T-helper 17 cell (primary cell): ENCODE measurements around the gene PLXNC1. TPM values are rescaled to one million over a fixed set of nuclear protein-coding genes. Genes with fewer than 3 reads are reported as not detected.

Source experiments
- ATAC-seq: fragments of 150-1000 bp; cut with Tn5 transposase; 2 replicates; pipeline ENCODE4 v1.10.0; 2021; ENCODE audit warnings: mild to moderate bottlenecking, moderate library complexity
- DNase-seq, 3 donors: peaks; one replicate each; pipeline versions ENCODE4 v3.0.0 to v3.0.0-alpha.2; 2020 to 2021
- H3K9me3 ChIP-seq: one replicate; pipeline ENCODE4 v1.7.0; 2013; ENCODE audit warnings: low read length, mild to moderate bottlenecking; ENCODE audit not compliant: control insufficient read depth, poor library complexity, severe bottlenecking
- H3K27ac Mint-ChIP-seq: one replicate; pipeline ENCODE4 v1.8.0; 2022; ENCODE audit warnings: mild to moderate bottlenecking, moderate library complexity, mixed read lengths
- H3K27me3 Mint-ChIP-seq: one replicate; pipeline ENCODE4 v1.8.0; 2022; ENCODE audit warnings: mixed read lengths
- H3K36me3 Mint-ChIP-seq: one replicate; pipeline ENCODE4 v1.8.0; 2022; ENCODE audit warnings: low read depth, mixed read lengths
- H3K4me1 Mint-ChIP-seq: one replicate; pipeline ENCODE4 v1.8.0; 2022; ENCODE audit warnings: mild to moderate bottlenecking, mixed read lengths
- H3K4me3 Mint-ChIP-seq: one replicate; pipeline ENCODE4 v1.8.0; 2022; ENCODE audit warnings: mild to moderate bottlenecking, moderate library complexity, mixed read lengths
- total RNA-seq, 4 donors: library from RNA in 2 of 4; stranded (reverse) in 2 of 4; gene quantifications; one replicate each; pipeline ENCODE4 v1.2.3 and lab custom pipeline; 2022 to 2026

Gene PLXNC1
- total RNA-seq, 2 donors from 2014 or later: 26.5 to 30.6 TPM

GRCh38 chr12:94170690-94171594 is 22.6 kb downstream of the PLXNC1 start:
- Mint-ChIP-seq H3K27ac (peak overlapping the region; percentile 86), H3K36me3 (peaks cover 5% of the 10 kb centered on the region), H3K27me3 (no peaks in the 10 kb centered on the region), H3K4me1 (peaks cover 52% of the 10 kb centered on the region), H3K4me3 (no peak overlapping the region)
- ATAC-seq: no peak
- DNase-seq: no peak
- H3K9me3 ChIP-seq: no peaks in the 10 kb centered on the region

- Mint-ChIP-seq H3K4me1 (peaks cover 56% of the 10 kb centered on the region), H3K27ac (peak overlapping the region; percentile 29), H3K27me3 (no peaks in the 10 kb centered on the region), H3K36me3 (peaks cover 5% of the 10 kb centered on the region), H3K4me3 (no peak overlapping the region)
- no peaks in the 10 kb centered on the region for H3K9me3 ChIP-seq
- ATAC-seq: no peak
- DNase-seq: no peak
Measured at GRCh38 chr12:94171595-94171930, 23.2 kb downstream of the PLXNC1 start.

- Mint-ChIP-seq H3K36me3 (peaks cover 5% of the 10 kb centered on the region), H3K27ac (peak overlapping the region; percentile 29), H3K4me1 (peaks cover 56% of the 10 kb centered on the region), H3K4me3 (no peak overlapping the region), H3K27me3 (no peaks in the 10 kb centered on the region)
- no peaks in the 10 kb centered on the region for H3K9me3 ChIP-seq
- ATAC-seq (peak; percentile 65), DNase-seq (no peak)
Measured at GRCh38 chr12:94172031-94172430, 23.7 kb downstream of the PLXNC1 start.

- no peak overlapping the region for H3K27ac Mint-ChIP-seq
- peak overlapping the region; percentile 12 for H3K4me3 Mint-ChIP-seq
- no peaks in the 10 kb centered on the region for H3K9me3 ChIP-seq
- no peaks in the 10 kb centered on the region for H3K27me3 Mint-ChIP-seq
- DNase-seq (no peak), ATAC-seq (peak; percentile 37)
- H3K36me3 Mint-ChIP-seq: peaks cover 9% of the 10 kb centered on the region
- peaks cover 53% of the 10 kb centered on the region for H3K4me1 Mint-ChIP-seq
Measured at GRCh38 chr12:94172973-94173372, 24.6 kb downstream of the PLXNC1 start.

- peaks cover 46% of the 10 kb centered on the region for H3K4me1 Mint-ChIP-seq
- no peak for ATAC-seq
- H3K27ac Mint-ChIP-seq: no peak overlapping the region
- H3K36me3 Mint-ChIP-seq: peaks cover 9% of the 10 kb centered on the region
- H3K4me3 Mint-ChIP-seq: peak overlapping the region; percentile 45
- no peaks in the 10 kb centered on the region for H3K9me3 ChIP-seq
- no peaks in the 10 kb centered on the region for H3K27me3 Mint-ChIP-seq
- DNase-seq: no peak
Measured at GRCh38 chr12:94173660-94174265, 25.4 kb downstream of the PLXNC1 start.

- H3K9me3 ChIP-seq: no peaks in the 10 kb centered on the region
- DNase-seq: no peak
- ATAC-seq: peak; percentile 54
- peaks cover 9% of the 10 kb centered on the region for H3K36me3 Mint-ChIP-seq
- H3K4me3 Mint-ChIP-seq: peak overlapping the region; percentile 45
- H3K27ac Mint-ChIP-seq: no peak overlapping the region
- H3K4me1 Mint-ChIP-seq: peaks cover 43% of the 10 kb centered on the region
- H3K27me3 Mint-ChIP-seq: no peaks in the 10 kb centered on the region
Measured at GRCh38 chr12:94174576-94174975, 26.2 kb downstream of the PLXNC1 start.

GRCh38 chr12:94175763-94176668 is 27.6 kb downstream of the PLXNC1 start:
- ATAC-seq (no peak), DNase-seq (no peak)
- Mint-ChIP-seq H3K4me1 (peaks cover 41% of the 10 kb centered on the region), H3K27ac (peak overlapping the region; percentile 59), H3K27me3 (no peaks in the 10 kb centered on the region), H3K4me3 (peak overlapping the region; percentile 25), H3K36me3 (peaks cover 3% of the 10 kb centered on the region)
- H3K9me3 ChIP-seq: no peaks in the 10 kb centered on the region

GRCh38 chr12:94178054-94178453 is 29.7 kb downstream of the PLXNC1 start:
- DNase-seq (no peak), ATAC-seq (no peak)
- H3K4me3 Mint-ChIP-seq: no peak overlapping the region
- peaks cover 3% of the 10 kb centered on the region for H3K36me3 Mint-ChIP-seq
- H3K27me3 Mint-ChIP-seq: no peaks in the 10 kb centered on the region
- H3K27ac Mint-ChIP-seq: no peak overlapping the region
- peaks cover 31% of the 10 kb centered on the region for H3K4me1 Mint-ChIP-seq
- no peaks in the 10 kb centered on the region for H3K9me3 ChIP-seq

GRCh38 chr12:94178882-94179281 is 30.5 kb downstream of the PLXNC1 start:
- peaks cover 26% of the 10 kb centered on the region for H3K4me1 Mint-ChIP-seq
- H3K27me3 Mint-ChIP-seq: no peaks in the 10 kb centered on the region
- H3K36me3 Mint-ChIP-seq: peaks cover 3% of the 10 kb centered on the region
- no peak overlapping the region for H3K27ac Mint-ChIP-seq
- no peaks in the 10 kb centered on the region for H3K9me3 ChIP-seq
- ATAC-seq: no peak
- H3K4me3 Mint-ChIP-seq: no peak overlapping the region
- no peak for DNase-seq

GRCh38 chr12:94179723-94180122 is 31.3 kb downstream of the PLXNC1 start:
- DNase-seq (no peak), ATAC-seq (no peak)
- H3K9me3 ChIP-seq: no peaks in the 10 kb centered on the region
- H3K4me1 Mint-ChIP-seq: peaks cover 20% of the 10 kb centered on the region
- H3K36me3 Mint-ChIP-seq: peaks cover 3% of the 10 kb centered on the region
- no peak overlapping the region for H3K27ac Mint-ChIP-seq
- H3K4me3 Mint-ChIP-seq: no peak overlapping the region
- no peaks in the 10 kb centered on the region for H3K27me3 Mint-ChIP-seq

GRCh38 chr12:94180558-94181296 is 32.4 kb downstream of the PLXNC1 start:
- H3K9me3 ChIP-seq: no peaks in the 10 kb centered on the region
- ATAC-seq (peak; percentile 70), DNase-seq (no peak)
- Mint-ChIP-seq H3K27ac (peak overlapping the region; percentile 45), H3K36me3 (peaks cover 3% of the 10 kb centered on the region), H3K27me3 (no peaks in the 10 kb centered on the region), H3K4me1 (peaks cover 15% of the 10 kb centered on the region), H3K4me3 (no peak overlapping the region)

- DNase-seq: no peak
Measured at GRCh38 chr12:94182986-94183707, 34.8 kb downstream of the PLXNC1 start.

More at GRCh38 chr12:94182986-94183707, 34.8 kb downstream of the PLXNC1 start:
- no peak for ATAC-seq
- no peak overlapping the region for H3K4me3 Mint-ChIP-seq
- peak overlapping the region; percentile 82 for H3K27ac Mint-ChIP-seq
- H3K27me3 Mint-ChIP-seq: no peaks in the 10 kb centered on the region
- no peaks in the 10 kb centered on the region for H3K9me3 ChIP-seq
- peaks cover 9% of the 10 kb centered on the region for H3K4me1 Mint-ChIP-seq
- H3K36me3 Mint-ChIP-seq: no peaks in the 10 kb centered on the region
